CD4-positive, alpha-beta memory T cell (primary cell): ENCODE results near the gene TEX13C. TPM values are rescaled to one million over a fixed set of nuclear protein-coding genes. Genes with fewer than 3 reads are reported as not detected.

ENCODE experiments used
- CTCF ChIA-PET: fragments of 350-600 bp; sonication (Branson Sonifier 250); formaldehyde crosslinking; loops from one replicate; lab custom pipeline; 2021; ENCODE audit warnings: inconsistent platforms; ENCODE audit not compliant: partially characterized antibody; lab: Charles Lee
- POLR2A ChIA-PET: fragments of 350-600 bp; sonication (Branson Sonifier 250); formaldehyde crosslinking; loops from one replicate; lab custom pipeline; 2021; ENCODE audit not compliant: partially characterized antibody; lab: Charles Lee
- DNase-seq, 5 donors: peaks; one replicate each; pipeline versions ENCODE4 v3.0.0 to v3.0.0-alpha.2; 2020 to 2022; ENCODE audit warnings: mixed read lengths in 1 of 5
- H3K27ac ChIP-seq: one replicate; pipeline ENCODE4 v1.7.0; 2013; ENCODE audit warnings: low read depth, low read length
- H3K27me3 ChIP-seq: 2 replicates; pipeline ENCODE4 v1.7.0; 2013; ENCODE audit warnings: mild to moderate bottlenecking, low read length, moderate library complexity; ENCODE audit not compliant: insufficient read depth
- H3K36me3 ChIP-seq: 2 replicates; pipeline ENCODE4 v1.7.0; 2013; ENCODE audit warnings: mild to moderate bottlenecking, low read length, moderate library complexity; ENCODE audit not compliant: insufficient read depth
- H3K4me1 ChIP-seq: 2 replicates; pipeline ENCODE4 v1.7.0; 2013; ENCODE audit warnings: mild to moderate bottlenecking, low read length, moderate library complexity; ENCODE audit not compliant: insufficient read depth
- H3K4me3 ChIP-seq, 2 donors: one replicate each; pipeline ENCODE4 v1.7.0; 2013; ENCODE audit warnings: low read length in 2 of 2, mild to moderate bottlenecking in 1 of 2
- H3K9me3 ChIP-seq, 2 donors: one replicate each; pipeline ENCODE4 v1.7.0; 2013; ENCODE audit warnings: low read length in 2 of 2, control low read depth in 1 of 2; ENCODE audit not compliant: control insufficient read depth in 1 of 2
- H3K27ac Mint-ChIP-seq, 7 donors: one replicate each; pipeline ENCODE4 v1.8.0; 2020 to 2021; ENCODE audit warnings: mixed read lengths in 7 of 7, mild to moderate bottlenecking in 6 of 7, inconsistent platforms in 3 of 7, moderate library complexity in 3 of 7
- H3K27me3 Mint-ChIP-seq, 2 donors: one replicate each; pipeline ENCODE4 v1.8.0; 2020 to 2021; ENCODE audit warnings: mixed read lengths in 2 of 2
- H3K36me3 Mint-ChIP-seq, 2 donors: one replicate each; pipeline ENCODE4 v1.8.0; 2020 to 2021; ENCODE audit warnings: mixed read lengths in 2 of 2, inconsistent platforms in 1 of 2, mild to moderate bottlenecking in 1 of 2
- H3K4me1 Mint-ChIP-seq, 4 donors: one replicate each; pipeline ENCODE4 v1.8.0; 2020 to 2021; ENCODE audit warnings: mixed read lengths in 4 of 4, mild to moderate bottlenecking in 1 of 4
- H3K4me3 Mint-ChIP-seq, 8 donors: one replicate each; pipeline ENCODE4 v1.8.0; 2020 to 2021; ENCODE audit warnings: mixed read lengths in 8 of 8, mild to moderate bottlenecking in 7 of 8, moderate library complexity in 6 of 8, inconsistent platforms in 3 of 8
- H3K9me3 Mint-ChIP-seq, 8 donors: one replicate each; pipeline ENCODE4 v1.8.0; 2020 to 2021; ENCODE audit warnings: mixed read lengths in 8 of 8, mild to moderate bottlenecking in 5 of 8, inconsistent platforms in 3 of 8, moderate library complexity in 1 of 8
- intact Hi-C: fragments of 100-400 bp; cut with micrococcal nuclease; formaldehyde crosslinking; loops from one replicate; pipeline ENCODE4 v1.15.1; 2023
- polyA plus RNA-seq, 2 donors: library from polyadenylated mRNA; unstranded; fragments of 300-500 nt; fragmentation: Illumina TruSeq; gene quantifications; one replicate each; pipeline ENCODE4 v1.2.3, GENCODE V29; 2021
- total RNA-seq, 2 experiments: library from RNA; stranded (reverse); gene quantifications; one replicate each; pipeline ENCODE4 v1.2.3, GENCODE V29; 2021

TEX13C gene
- total RNA-seq (not detected), polyA plus RNA-seq (not detected)

DNA sequence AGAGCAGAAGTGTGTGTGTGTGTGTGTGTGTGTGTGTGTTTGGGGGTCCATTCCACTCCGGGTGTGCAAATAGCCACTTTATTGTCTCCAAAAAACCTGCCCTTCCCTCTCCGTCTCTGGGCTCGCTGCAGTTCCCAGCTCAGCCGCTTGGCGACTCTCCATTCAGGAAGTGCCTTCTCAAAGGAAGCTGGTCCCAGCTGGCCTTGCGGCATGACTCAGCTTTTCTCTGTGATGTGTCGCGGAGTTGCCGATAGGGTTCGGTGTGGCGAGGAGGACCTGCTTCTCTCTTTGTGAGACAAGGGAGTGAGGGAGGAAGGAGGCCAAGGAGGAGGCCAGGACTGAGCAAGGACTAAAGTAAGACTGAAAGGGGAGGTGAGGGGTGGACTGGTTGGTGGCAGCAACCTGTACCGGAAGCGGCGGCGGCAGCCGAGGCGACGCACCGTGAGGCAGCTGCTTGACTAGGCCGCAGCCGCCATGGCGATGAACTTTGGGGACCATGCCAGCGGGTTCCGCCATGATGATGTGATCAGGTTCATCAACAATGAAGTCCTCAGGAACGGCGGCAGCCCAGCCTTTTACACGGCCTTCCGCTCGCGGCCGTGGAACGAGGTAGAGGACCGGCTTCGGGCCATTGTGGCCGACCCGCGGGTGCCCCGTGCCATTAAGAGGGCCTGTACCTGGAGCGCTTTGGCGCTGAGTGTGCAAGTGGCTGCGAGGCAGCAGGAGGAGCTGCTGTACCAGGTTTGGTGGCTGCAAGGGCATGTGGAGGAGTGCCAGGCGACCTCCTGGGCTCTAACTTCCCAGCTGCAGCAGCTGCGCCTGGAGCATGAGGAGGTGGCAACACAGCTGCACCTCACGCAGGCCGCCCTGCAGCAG lies at the start of gene TEX13C:
Gene TEX13C, plus strand, starts transcription at position 226 of the 876 bp plus-strand sequence. Its CDS starts 249 bp downstream, at position 475.
- no peak within 1 kb of the TSS for H3K27ac ChIP-seq
- Mint-ChIP-seq H3K4me1 (no peaks in the 10 kb centered on the region), H3K27me3 (no peaks in the 10 kb centered on the region), H3K36me3 (no peaks in the 10 kb centered on the region), H3K27ac (no peak within 1 kb of the TSS), H3K9me3 (no peaks in the 10 kb centered on the region), H3K4me3 (peak within 1 kb of the TSS in 1 of 8 donors; percentile 10)
- H3K4me3 ChIP-seq, result no peak within 1 kb of the TSS
- H3K27me3 ChIP-seq, result no peaks in the 10 kb centered on the region
- POLR2A ChIA-PET, result no interaction called here
- no peak for DNase-seq
- H3K4me1 ChIP-seq, result no peaks in the 10 kb centered on the region
- H3K9me3 ChIP-seq, result no peaks in the 10 kb centered on the region
- intact Hi-C loops, result no loop called here
- CTCF ChIA-PET, result no interaction called here
- H3K36me3 ChIP-seq, result no peaks in the 10 kb centered on the region

DNA sequence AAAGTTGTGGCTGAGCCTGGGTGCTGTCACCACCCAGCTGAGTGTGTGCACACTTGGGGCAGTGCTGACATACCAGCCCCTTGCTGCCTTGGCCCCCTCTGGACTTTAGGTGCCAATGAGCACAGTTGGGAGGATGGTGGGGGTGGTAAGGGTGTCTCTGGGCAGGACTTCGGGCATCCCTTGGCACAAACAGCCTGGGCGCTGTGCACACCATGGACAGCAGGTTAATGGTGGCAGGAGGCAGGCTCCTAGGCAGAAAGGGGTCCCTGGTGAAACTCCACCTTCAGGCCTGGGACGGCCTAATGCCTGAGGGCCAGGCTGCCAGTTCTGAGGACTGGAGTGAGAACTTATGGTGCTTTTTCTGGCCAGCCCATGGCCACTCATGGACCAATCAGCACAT lies 32.4 kb upstream of the TEX13C start:
- Histone ChIP-seq H3K4me3 (no peak overlapping the region), H3K27ac (no peak overlapping the region), H3K36me3 (no peaks in the 10 kb centered on the region), H3K27me3 (no peaks in the 10 kb centered on the region), H3K4me1 (no peaks in the 10 kb centered on the region), H3K9me3 (no peaks in the 10 kb centered on the region)
- CTCF ChIA-PET, result no interaction called here
- Mint-ChIP-seq H3K4me3 (no peak overlapping the region), H3K27me3 (no peaks in the 10 kb centered on the region), H3K27ac (no peak overlapping the region), H3K4me1 (no peaks in the 10 kb centered on the region), H3K9me3 (no peaks in the 10 kb centered on the region), H3K36me3 (no peaks in the 10 kb centered on the region)
- DNase-seq, result no peak
- intact Hi-C loops, result no loop called here
- POLR2A ChIA-PET, result no interaction called here

GRCh38 chrX:125288343-125288742 lies 31.3 kb upstream of the TEX13C start:
- Histone ChIP-seq H3K27me3 (no peaks in the 10 kb centered on the region), H3K4me3 (no peak overlapping the region), H3K9me3 (no peaks in the 10 kb centered on the region), H3K27ac (no peak overlapping the region), H3K4me1 (no peaks in the 10 kb centered on the region), H3K36me3 (no peaks in the 10 kb centered on the region)
- no peaks in the 10 kb centered on the region for H3K27me3 Mint-ChIP-seq
- H3K9me3 Mint-ChIP-seq, result no peaks in the 10 kb centered on the region
- DNase-seq, result peak in 1 of 5 donors; percentile 5
- peaks cover 0 to 2% (median under 1%) of the 10 kb centered on the region in 4 donors for H3K4me1 Mint-ChIP-seq
- ChIA-PET CTCF (no interaction called here), POLR2A (no interaction called here)
- no peaks in the 10 kb centered on the region for H3K36me3 Mint-ChIP-seq
- H3K27ac Mint-ChIP-seq, result no peak overlapping the region
- no peak overlapping the region for H3K4me3 Mint-ChIP-seq
- intact Hi-C loops, result no loop called here

- H3K9me3 Mint-ChIP-seq, result no peaks in the 10 kb centered on the region
- CTCF ChIA-PET, result no interaction called here
- POLR2A ChIA-PET, result no interaction called here
- DNase-seq, result peak in 1 of 5 donors; percentile 1
- Histone ChIP-seq H3K36me3 (no peaks in the 10 kb centered on the region), H3K9me3 (no peaks in the 10 kb centered on the region), H3K27ac (no peak overlapping the region), H3K27me3 (no peaks in the 10 kb centered on the region), H3K4me3 (no peak overlapping the region), H3K4me1 (peaks cover 4% of the 10 kb centered on the region)
- intact Hi-C loops, result no loop called here
- no peaks in the 10 kb centered on the region for H3K36me3 Mint-ChIP-seq
- H3K27me3 Mint-ChIP-seq, result no peaks in the 10 kb centered on the region
- H3K4me1 Mint-ChIP-seq, result peaks cover 5 to 10% (median 8%) of the 10 kb centered on the region in 4 donors
- no peak overlapping the region for H3K4me3 Mint-ChIP-seq
- H3K27ac Mint-ChIP-seq, result peak overlapping the region in 1 of 7 donors; percentile 10
Measured at GRCh38 chrX:125289209-125289608, 30.5 kb upstream of the TEX13C start.

- no peak overlapping the region for H3K4me3 Mint-ChIP-seq
- H3K36me3 Mint-ChIP-seq, result no peaks in the 10 kb centered on the region
- no peaks in the 10 kb centered on the region for H3K27me3 Mint-ChIP-seq
- H3K9me3 Mint-ChIP-seq, result no peaks in the 10 kb centered on the region
- no peaks in the 10 kb centered on the region for H3K9me3 ChIP-seq
- peaks cover 11% of the 10 kb centered on the region for H3K4me1 ChIP-seq
- H3K4me3 ChIP-seq, result no peak overlapping the region
- ChIA-PET POLR2A (no interaction called here), CTCF (no interaction called here)
- H3K36me3 ChIP-seq, result no peaks in the 10 kb centered on the region
- peak overlapping the region in 1 of 7 donors; percentile 82 for H3K27ac Mint-ChIP-seq
- H3K27me3 ChIP-seq, result no peaks in the 10 kb centered on the region
- H3K27ac ChIP-seq, result no peak overlapping the region
- H3K4me1 Mint-ChIP-seq, result peaks cover 12 to 17% (median 15%) of the 10 kb centered on the region in 4 donors
- no peak for DNase-seq
- intact Hi-C loops, result no loop called here
Measured at GRCh38 chrX:125289920-125290319, 29.8 kb upstream of the TEX13C start.

DNA sequence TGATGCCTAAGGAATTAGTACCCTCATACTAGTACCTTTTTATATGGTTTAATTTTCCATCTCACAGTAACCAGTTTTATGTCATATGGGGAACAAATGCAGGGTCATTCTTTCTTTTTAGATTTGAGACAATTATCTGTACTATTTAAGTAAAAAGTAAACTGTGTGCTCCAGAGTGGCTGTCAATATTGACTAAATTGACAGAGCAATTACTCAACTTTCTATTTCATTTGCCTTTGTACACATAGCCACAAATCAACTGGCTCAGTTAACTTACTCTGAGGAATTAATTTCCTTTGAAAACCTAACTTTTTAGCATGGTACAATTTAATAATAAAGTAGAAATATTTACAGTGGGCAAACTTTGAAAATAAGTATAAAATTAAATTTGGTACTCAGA lies 28.5 kb upstream of the TEX13C start:
- intact Hi-C loops, result no loop called here
- ChIA-PET CTCF (no interaction called here), POLR2A (no interaction called here)
- H3K4me1 Mint-ChIP-seq, result peaks cover 16 to 23% (median 21%) of the 10 kb centered on the region in 4 donors
- DNase-seq, result no peak
- no peaks in the 10 kb centered on the region for H3K9me3 Mint-ChIP-seq
- no peak overlapping the region for H3K27ac Mint-ChIP-seq
- H3K27me3 Mint-ChIP-seq, result no peaks in the 10 kb centered on the region
- no peaks in the 10 kb centered on the region for H3K27me3 ChIP-seq
- H3K9me3 ChIP-seq, result no peaks in the 10 kb centered on the region
- H3K36me3 ChIP-seq, result no peaks in the 10 kb centered on the region
- H3K4me1 ChIP-seq, result peaks cover 16% of the 10 kb centered on the region
- no peaks in the 10 kb centered on the region for H3K36me3 Mint-ChIP-seq
- H3K27ac ChIP-seq, result no peak overlapping the region
- no peak overlapping the region for H3K4me3 Mint-ChIP-seq
- no peak overlapping the region for H3K4me3 ChIP-seq

- peak overlapping the region in 6 of 7 donors; percentile 6 to 66 (median 54) for H3K27ac Mint-ChIP-seq
- DNase-seq, result no peak
- H3K27me3 ChIP-seq, result no peaks in the 10 kb centered on the region
- H3K9me3 Mint-ChIP-seq, result no peaks in the 10 kb centered on the region
- ChIA-PET POLR2A (no interaction called here), CTCF (no interaction called here)
- peaks cover 16 to 23% (median 21%) of the 10 kb centered on the region in 4 donors for H3K4me1 Mint-ChIP-seq
- no peaks in the 10 kb centered on the region for H3K9me3 ChIP-seq
- H3K27ac ChIP-seq, result no peak overlapping the region
- no peaks in the 10 kb centered on the region for H3K36me3 ChIP-seq
- no peaks in the 10 kb centered on the region for H3K27me3 Mint-ChIP-seq
- intact Hi-C loops, result no loop called here
- no peaks in the 10 kb centered on the region for H3K36me3 Mint-ChIP-seq
- peak overlapping the region; percentile 4 to 76 (median 48) for H3K4me3 Mint-ChIP-seq
- peaks cover 16% of the 10 kb centered on the region for H3K4me1 ChIP-seq
- H3K4me3 ChIP-seq, result no peak overlapping the region
Measured at GRCh38 chrX:125293850-125294780, 25.6 kb upstream of the TEX13C start.
